ENCODE measurements around the gene CEP128. TPM values are rescaled to one million over a fixed set of nuclear protein-coding genes. Genes with fewer than 3 reads are reported as not detected.

The CEP128 gene
- total RNA-seq (2014; rRNA removed; shearing (Covaris generic)): 6.7 and 9.5 TPM in 2 replicates

- peak; percentile 98 for DNase-seq (ENCODE audit: low read depth)
Observed at GRCh38 chr14:80941241-80942185, at the start of gene CEP128. Gene CEP128, minus strand, starts transcription at chr14:80941738.

- no peak for DNase-seq (ENCODE audit: low read depth)
Observed at GRCh38 chr14:80988735-80989429, 47.3 kb upstream of the CEP128 start.

DNA sequence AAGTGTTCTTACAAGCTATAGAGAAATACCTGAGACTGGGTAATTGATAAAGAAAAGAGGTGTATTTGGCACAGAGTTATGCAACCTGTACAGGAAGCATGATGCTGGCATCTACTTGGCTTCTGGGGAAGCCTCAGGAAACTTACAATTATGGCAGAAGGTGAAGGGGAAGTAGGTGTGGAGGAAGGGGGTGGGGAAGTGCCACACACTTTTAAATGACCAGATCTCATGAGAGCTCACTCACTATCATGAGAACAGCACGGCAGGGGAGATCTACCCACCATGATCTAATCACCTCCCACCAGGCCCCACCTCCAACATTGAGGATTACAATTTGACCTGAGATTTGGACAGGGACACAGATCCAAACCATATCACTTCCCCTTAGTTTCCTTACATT, 46.7 kb upstream of the CEP128 start:
- no peak for DNase-seq (ENCODE audit: low read depth)

GRCh38 chr14:80987235-80988032, 45.9 kb upstream of the CEP128 start:
- DNase-seq (ENCODE audit: low read depth): peak; percentile 56

GRCh38 chr14:80982711-80983110, 41.2 kb upstream of the CEP128 start:
- DNase-seq (ENCODE audit: low read depth): no peak

DNA sequence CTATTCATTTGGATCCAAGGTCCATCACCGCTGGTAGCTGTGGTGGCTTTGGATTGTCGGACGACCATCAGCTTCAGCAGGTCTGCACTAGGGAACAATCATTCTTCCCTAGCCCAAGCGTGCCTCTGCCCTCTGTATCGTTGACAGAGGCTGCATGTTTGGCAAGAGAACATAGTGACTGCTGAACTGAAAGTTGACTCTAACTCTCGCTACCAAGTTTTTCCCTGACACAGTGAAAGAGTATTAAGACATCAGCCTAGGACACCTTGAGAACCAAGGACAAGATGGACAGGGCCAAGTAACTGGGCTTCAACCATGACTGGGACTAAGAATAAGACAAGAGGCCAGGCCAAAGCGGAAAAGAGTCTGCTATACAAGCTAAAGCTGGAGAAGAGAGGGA, 40.1 kb upstream of the CEP128 start:
- DNase-seq (ENCODE audit: low read depth): no peak

GRCh38 chr14:80981156-80981555, 39.6 kb upstream of the CEP128 start:
- no peak for DNase-seq (ENCODE audit: low read depth)

DNA sequence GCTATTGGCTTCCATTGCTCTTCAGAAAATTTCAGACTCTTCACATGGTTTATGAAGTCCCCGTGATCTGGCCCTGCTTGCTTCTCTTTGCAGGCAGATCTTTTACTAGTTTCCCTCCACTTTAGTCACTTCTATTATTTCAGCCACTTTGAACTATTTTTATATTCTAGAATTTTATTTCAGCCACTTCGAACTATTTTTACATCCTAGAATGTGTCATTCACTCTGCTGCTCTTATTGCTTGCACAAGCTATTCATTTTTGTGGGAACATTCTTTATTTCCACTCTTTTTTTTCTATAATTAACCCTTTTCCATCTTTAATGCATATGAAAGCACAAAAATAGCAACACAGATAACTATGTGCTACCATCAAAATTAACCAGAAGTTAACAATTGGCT, 38.4 kb upstream of the CEP128 start:
- DNase-seq (ENCODE audit: low read depth): no peak

DNA sequence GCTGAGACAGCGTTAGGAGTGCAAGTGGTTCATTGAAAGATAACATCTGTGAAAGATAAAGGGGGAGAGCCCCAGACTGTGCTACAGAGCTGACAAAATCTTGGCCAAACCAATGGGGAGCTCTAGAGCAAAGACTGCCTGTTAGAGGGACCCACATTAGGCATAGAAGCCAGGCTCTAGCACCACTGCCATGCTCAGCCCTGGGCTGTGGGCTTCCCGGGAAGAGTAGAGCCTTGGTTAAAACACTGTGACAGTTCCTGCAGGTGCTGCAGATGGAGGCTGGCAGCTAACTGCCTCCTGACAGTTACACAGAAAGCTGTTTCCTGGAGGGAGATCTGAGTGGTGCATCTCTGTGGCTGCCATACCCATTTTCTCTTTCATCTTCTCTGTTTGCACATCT, 36.9 kb upstream of the CEP128 start:
- DNase-seq (ENCODE audit: low read depth): no peak

GRCh38 chr14:80977221-80977620, 35.7 kb upstream of the CEP128 start:
- no peak for DNase-seq (ENCODE audit: low read depth)

GRCh38 chr14:80974679-80975078, 33.1 kb upstream of the CEP128 start:
- no peak for DNase-seq (ENCODE audit: low read depth)

- DNase-seq (ENCODE audit: low read depth): peak; percentile 7
Observed at GRCh38 chr14:80973931-80974641, 32.5 kb upstream of the CEP128 start.

DNA sequence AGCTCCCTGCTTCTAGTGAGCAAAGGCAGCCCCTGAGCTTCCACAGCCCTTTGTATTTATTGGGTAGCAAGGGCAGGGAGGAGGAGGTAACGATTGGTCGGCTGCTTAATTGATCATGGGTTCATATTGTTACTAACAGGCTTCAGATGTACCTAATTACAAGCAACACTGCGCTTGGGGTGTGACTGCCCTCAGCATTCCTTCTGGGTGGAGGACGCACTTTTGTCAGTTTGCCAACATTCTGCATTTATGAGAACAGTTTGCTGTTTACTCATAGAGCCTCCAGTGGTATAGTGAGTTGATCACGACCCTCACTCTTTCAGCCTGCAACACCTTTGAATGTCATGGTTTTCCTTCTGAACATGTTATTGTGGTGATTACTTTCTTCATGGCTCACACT, 23.5 kb upstream of the CEP128 start:
- DNase-seq (ENCODE audit: low read depth): no peak

GRCh38 chr14:80959496-80959895, 18.0 kb upstream of the CEP128 start:
- no peak for DNase-seq (ENCODE audit: low read depth)

DNA sequence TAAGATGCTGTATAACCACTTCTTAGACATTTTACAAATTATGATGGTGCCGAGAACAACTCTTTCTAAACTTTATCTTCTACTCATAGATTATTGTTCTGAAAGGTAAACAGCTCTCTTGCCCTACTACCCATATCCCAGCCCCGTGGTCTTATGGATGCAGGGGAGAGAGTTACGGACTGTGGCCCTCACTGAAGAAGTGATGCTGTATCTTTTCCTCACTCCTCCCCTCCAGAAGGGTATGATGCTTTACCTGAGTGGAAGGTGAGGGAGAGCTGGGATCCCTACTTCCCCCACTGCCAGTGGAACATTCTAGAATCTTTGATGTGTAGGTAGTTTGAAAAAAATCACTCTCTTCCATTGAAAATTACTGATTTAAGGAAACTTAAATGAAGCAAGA, 17.4 kb upstream of the CEP128 start:
- no peak for DNase-seq (ENCODE audit: low read depth)

- DNase-seq (ENCODE audit: low read depth): no peak
Observed at GRCh38 chr14:80958226-80958625, 16.7 kb upstream of the CEP128 start.

GRCh38 chr14:80957613-80958012, 16.1 kb upstream of the CEP128 start:
- DNase-seq (ENCODE audit: low read depth): no peak

DNA sequence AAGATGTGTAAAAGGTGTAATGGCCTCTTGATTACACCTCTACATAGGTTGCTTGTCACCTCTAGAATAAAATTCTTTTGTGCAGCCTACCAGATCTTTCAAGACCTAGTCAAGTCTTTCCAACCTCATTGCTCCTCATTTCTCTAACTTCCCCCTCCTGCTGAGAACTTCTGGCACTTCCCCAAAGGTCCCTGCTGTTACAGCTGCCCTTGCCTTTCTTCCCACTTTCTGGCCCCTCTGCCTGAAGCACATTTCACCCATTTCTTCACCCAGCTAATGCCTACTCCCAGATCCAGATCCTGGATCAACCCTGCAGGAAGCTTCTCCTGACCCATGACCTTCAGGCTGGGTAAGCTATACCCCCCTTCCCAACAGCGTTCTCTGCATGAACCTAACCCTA, 15.4 kb upstream of the CEP128 start:
- no peak for DNase-seq (ENCODE audit: low read depth)

DNA sequence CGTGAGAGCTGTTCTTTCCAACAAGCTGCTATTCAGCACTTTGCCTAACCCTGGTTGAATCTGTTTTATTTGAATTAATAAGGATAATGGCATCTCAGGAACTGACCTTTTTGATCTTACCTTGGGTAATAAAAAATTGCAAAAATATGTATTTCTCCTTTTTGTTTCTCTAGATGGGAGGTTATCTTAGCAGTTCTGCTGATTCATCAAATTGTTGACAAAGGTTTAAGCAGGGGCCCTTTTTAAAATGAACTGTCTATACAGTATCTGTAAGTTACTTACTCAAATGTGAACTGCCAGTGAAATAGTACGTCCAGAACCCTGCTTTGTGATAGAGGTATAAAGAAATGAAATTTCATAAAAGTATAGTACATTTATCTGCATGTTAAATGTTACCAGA, 14.6 kb upstream of the CEP128 start:
- DNase-seq (ENCODE audit: low read depth): no peak

DNA sequence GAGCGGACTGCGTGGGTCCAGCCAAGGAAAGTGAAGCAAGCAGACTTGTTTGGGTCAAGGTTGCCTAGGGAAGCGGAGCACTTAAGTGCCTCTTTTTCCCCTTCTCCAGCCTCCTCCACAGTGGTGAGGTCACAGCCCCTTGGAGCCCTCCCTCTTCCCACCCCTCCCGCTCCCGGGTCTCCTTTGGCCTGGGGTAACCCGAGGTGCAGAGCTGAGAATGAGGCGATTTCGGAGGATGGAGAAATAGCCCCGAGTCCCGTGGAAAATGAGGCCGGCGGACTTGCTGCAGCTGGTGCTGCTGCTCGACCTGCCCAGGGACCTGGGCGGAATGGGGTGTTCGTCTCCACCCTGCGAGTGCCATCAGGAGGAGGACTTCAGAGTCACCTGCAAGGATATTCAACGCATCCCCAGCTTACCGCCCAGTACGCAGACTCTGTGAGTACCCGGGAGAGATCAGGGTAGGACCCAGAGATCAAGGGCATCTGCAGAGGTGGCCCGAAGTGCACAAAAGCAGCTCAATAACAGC, 13.9 kb upstream of the CEP128 start, which contains the start of gene TSHR:
TSHR (plus strand) TSS at position 206 of the 526 bp plus-strand sequence; CDS start at position 266, 60 bp downstream.
- peak; percentile 2 for DNase-seq (ENCODE audit: low read depth)

GRCh38 chr14:80954687-80955299, 13.3 kb upstream of the CEP128 start:
- peak; percentile 80 for DNase-seq (ENCODE audit: low read depth)

Data from Daoy (cell line).